ENCODE data around the gene SCPEP1. TPM values are rescaled to one million over a fixed set of nuclear protein-coding genes. Genes with fewer than 3 reads are reported as not detected.

SCPEP1 gene
- total RNA-seq, 1 experiment from 2014 or later: 29.6 TPM

- Mint-ChIP-seq H3K27me3 (ENCODE audit: low read depth) (no peaks in the 10 kb centered on the region; the same call in 1 of the 2 replicates), H3K27ac (no peak overlapping the region), H3K4me3 (no peak overlapping the region), H3K36me3 (ENCODE audit: insufficient read depth in 1 of 3, low read depth in 3 of 3) (peaks cover 40 to 70% (median 65%) of the 10 kb centered on the region in 3 experiments), H3K4me1 (peaks cover 14 to 16% of the 10 kb centered on the region in 2 experiments), H3K9me3 (peaks cover 47 to 52% of the 10 kb centered on the region in 2 experiments)
- H3K4ac ChIP-seq (ENCODE audit: low read depth, low read length): no peak overlapping the region
- H3K9ac ChIP-seq (ENCODE audit: extremely low read depth, insufficient read length, low read length): no peak overlapping the region
- H4K91ac ChIP-seq (ENCODE audit: insufficient read length, low read depth, low read length): no peak overlapping the region
- H4K8ac ChIP-seq (replicated peaks; ENCODE audit: insufficient read length, low read depth, low read length): no peak overlapping the region
- H3K27ac ChIP-seq (ENCODE audit: insufficient read length, low read depth, low read length): no peak overlapping the region
- H3K79me1 ChIP-seq (ENCODE audit: insufficient read depth, low read depth, low read length, poor library complexity, severe bottlenecking): no peaks in the 10 kb centered on the region
- H3K23me2 ChIP-seq (ENCODE audit: insufficient read length, low read depth, low read length, poor library complexity, severe bottlenecking): no peaks in the 10 kb centered on the region
- H3K4me1 ChIP-seq (ENCODE audit: insufficient read depth, low read length): no peaks in the 10 kb centered on the region; the same call in 1 of the 2 replicates
- H4K20me1 ChIP-seq (ENCODE audit: control insufficient read depth, insufficient read depth, insufficient read length): no peaks in the 10 kb centered on the region
- TF ChIP-seq CTCF (conservative IDR thresholded peaks at IDR 0.05): no peak
- H2BK12ac ChIP-seq (ENCODE audit: insufficient read length, low read depth, low read length): no peak overlapping the region
- WGBS (ENCODE audit: extremely low coverage, insufficient read length, low lambda C conversion rate): no CpG with 5 or more reads among the region's 2 CpGs
- no peak overlapping the region for H2BK20ac ChIP-seq (ENCODE audit: low read depth, low read length, poor library complexity, severe bottlenecking)
- no peaks in the 10 kb centered on the region for H3K27me3 ChIP-seq (ENCODE audit: insufficient read depth, low read length)
- H3T11ph ChIP-seq (ENCODE audit: low read length): no peak overlapping the region
- no peak overlapping the region for H2BK120ac ChIP-seq (ENCODE audit: low read depth, low read length, poor library complexity, severe bottlenecking)
- no peak overlapping the region for H2BK15ac ChIP-seq (ENCODE audit: low read depth, low read length)
- no peak for DNase-seq
- no peak overlapping the region for H2AK5ac ChIP-seq (ENCODE audit: insufficient read length, low read length)
- H3K9me3 ChIP-seq (ENCODE audit: control insufficient read depth, low read depth, low read length): peaks cover 23% of the 10 kb centered on the region
- H3K56ac ChIP-seq (ENCODE audit: insufficient read length, low read depth, low read length): no peak overlapping the region
- no peaks in the 10 kb centered on the region for H3K79me2 ChIP-seq (ENCODE audit: insufficient read depth, low read length)
- H3K23ac ChIP-seq (ENCODE audit: insufficient read length, low read depth, low read length): no peak overlapping the region
- H3K4me2 ChIP-seq (ENCODE audit: insufficient read depth, insufficient read length, low read length): no peak overlapping the region
- H2AFZ ChIP-seq (ENCODE audit: low read length): no peak overlapping the region
- no peak overlapping the region for H2BK5ac ChIP-seq (ENCODE audit: insufficient read length, low read length)
- H3K18ac ChIP-seq (ENCODE audit: insufficient read length, low read depth, low read length): no peak overlapping the region
- no peak overlapping the region for H4K5ac ChIP-seq (ENCODE audit: insufficient read length, low read depth, low read length)
- H3K14ac ChIP-seq (ENCODE audit: insufficient read depth, low read length): no peak overlapping the region
These were observed 47.1 kb upstream of the SCPEP1 start for GRCh38 chr17:56930739-56931337.
